HG03575 (cell line): ENCODE measurements around the gene SUV39H1.
"Not testable (repeated sequence)": the region's sequence is repeated elsewhere in the genome, so short reads cannot be mapped to it uniquely, and the experiment has no call there.

Experiments
- ATAC-seq: cut with Tn5 transposase; IDR thresholded peaks from one replicate; pipeline ENCODE4 v1.9.1; 2021; ENCODE audit not compliant: unreplicated experiment, insufficient number of reproducible peaks, low FRiP score; ENCODE audit errors: extremely low read depth

The SUV39H1 gene

GRCh38 chrX:48683411-48683982 is 13.0 kb upstream of the SUV39H1 start, which contains the start of gene WAS:
TSS of gene WAS (plus strand) at chrX:48683799. CDS start at chrX:48683854, 55 bp downstream.
- no peak for ATAC-seq

- ATAC-seq: no peak
Observed at GRCh38 chrX:48684134-48684533, 12.4 kb upstream of the SUV39H1 start.

- no peak for ATAC-seq
Observed at GRCh38 chrX:48685416-48685815, 11.1 kb upstream of the SUV39H1 start.

- no peak for ATAC-seq
Observed at GRCh38 chrX:48688531-48689150, 7.9 kb upstream of the SUV39H1 start.

GRCh38 chrX:48689208-48689920 is 7.2 kb upstream of the SUV39H1 start:
- no peak for ATAC-seq

- ATAC-seq: not testable (repeated sequence)
Observed at GRCh38 chrX:48691746-48692145, 4.8 kb upstream of the SUV39H1 start.

GRCh38 chrX:48694776-48695533 is 1.6 kb upstream of the SUV39H1 start:
- ATAC-seq: no peak

- ATAC-seq: no peak
Observed at GRCh38 chrX:48695534-48695896, 1.0 kb upstream of the SUV39H1 start.

- no peak for ATAC-seq
Observed at GRCh38 chrX:48695925-48696300, 621 bp upstream of the SUV39H1 start.

- ATAC-seq: no peak
Observed at GRCh38 chrX:48696909-48697727, 584 bp downstream of the SUV39H1 start.

GRCh38 chrX:48698306-48698705 is 1.8 kb downstream of the SUV39H1 start:
- no peak for ATAC-seq

- ATAC-seq: no peak
Observed at GRCh38 chrX:48700246-48700645, 3.7 kb downstream of the SUV39H1 start.

- no peak for ATAC-seq
Observed at GRCh38 chrX:48700951-48701653, 4.6 kb downstream of the SUV39H1 start.

- no peak for ATAC-seq
Observed at GRCh38 chrX:48702032-48702431, 5.5 kb downstream of the SUV39H1 start.

- no peak for ATAC-seq
Observed at GRCh38 chrX:48702716-48703115, 6.2 kb downstream of the SUV39H1 start.

GRCh38 chrX:48703228-48703627 is 6.7 kb downstream of the SUV39H1 start:
- ATAC-seq: no peak

GRCh38 chrX:48703642-48704481 is 7.3 kb downstream of the SUV39H1 start:
- no peak for ATAC-seq

GRCh38 chrX:48705871-48706270 is 9.3 kb downstream of the SUV39H1 start:
- ATAC-seq: no peak
